NCI-H2029 treated with DMSO at 0.1 percent for 48 hours (cell line): ENCODE measurements around the gene SYT6.

Experiments used
- DNase-seq: peaks from one replicate; lab custom pipeline; 2025; lab: John Stamatoyannopoulos, UW

Gene SYT6

DNA sequence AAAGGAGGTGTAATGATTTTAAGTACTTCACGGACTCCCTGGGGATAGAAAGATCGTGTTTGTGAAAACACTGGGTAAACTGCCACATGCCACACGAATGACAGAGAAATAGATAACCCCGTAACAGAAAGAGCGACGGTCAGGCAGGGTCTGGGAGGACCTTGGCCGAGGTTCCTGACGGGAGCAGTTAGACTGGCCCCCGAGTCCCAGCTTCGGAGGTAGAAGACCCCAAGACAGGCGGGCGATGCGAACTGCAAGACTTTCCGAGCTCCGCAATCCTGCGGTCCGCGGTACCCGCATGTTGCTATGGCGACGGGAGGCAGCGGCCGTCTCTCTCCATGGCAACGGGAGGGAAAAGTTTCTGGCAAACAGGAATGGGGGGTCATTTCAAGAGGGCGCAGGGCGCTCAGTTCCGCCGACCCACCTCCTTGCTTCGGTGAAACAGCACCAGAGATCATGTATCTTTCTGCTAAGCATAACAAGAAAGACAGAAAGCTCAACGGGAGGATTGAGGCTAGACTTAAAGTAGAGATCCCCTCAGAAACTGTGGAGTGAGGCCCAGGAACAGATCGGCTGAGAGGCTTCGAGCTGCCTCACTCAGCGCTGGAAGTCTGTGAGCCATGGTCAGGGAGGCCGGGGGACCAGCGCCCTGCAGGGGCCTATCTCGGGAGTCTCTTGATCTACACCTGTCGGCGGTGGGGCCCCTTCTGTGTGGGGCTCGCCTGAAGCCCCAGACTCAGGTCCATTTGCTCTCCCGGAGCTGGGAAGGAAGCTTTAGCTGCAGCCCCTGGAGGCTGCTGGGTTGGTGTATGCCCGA lies 685 bp upstream of the SYT6 start:
- DNase-seq: no peak

DNA sequence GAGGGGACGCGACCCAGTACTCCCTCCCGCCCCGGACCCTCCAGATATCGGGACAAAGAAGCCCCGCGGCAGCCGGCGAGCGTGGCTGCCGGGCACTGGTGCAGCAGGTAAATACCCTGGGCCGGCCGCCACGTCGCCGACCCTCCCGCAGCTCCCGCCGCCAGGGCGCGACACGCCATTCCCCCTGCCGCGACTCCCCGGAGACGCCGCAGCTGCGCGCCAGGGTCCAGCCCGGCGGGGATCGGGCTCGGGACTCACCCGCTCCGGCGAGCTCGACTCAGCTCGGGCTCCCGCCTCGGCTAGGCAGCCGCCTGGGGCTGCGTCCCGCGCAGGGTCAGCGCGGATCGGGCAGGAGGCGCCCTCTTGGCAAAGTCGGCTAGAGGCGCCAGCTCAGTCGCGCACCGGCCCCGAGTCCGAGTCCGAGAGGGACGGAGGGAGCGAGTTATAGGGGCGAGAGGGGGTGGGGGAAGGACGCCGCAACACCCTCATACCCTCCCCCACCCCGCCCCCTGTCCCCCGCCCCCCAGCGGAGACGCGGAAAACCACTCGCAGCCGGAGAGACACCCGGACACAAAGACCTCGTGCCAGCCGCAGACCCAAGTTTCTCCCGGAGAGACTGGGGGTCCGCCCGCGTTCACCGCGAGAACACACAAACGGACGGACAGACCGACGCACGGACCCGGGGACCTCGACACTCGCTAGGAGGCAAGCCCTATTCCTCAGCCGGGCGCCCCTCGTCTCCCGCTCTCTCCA lies 985 bp downstream of the SYT6 start:
- DNase-seq: no peak

DNA sequence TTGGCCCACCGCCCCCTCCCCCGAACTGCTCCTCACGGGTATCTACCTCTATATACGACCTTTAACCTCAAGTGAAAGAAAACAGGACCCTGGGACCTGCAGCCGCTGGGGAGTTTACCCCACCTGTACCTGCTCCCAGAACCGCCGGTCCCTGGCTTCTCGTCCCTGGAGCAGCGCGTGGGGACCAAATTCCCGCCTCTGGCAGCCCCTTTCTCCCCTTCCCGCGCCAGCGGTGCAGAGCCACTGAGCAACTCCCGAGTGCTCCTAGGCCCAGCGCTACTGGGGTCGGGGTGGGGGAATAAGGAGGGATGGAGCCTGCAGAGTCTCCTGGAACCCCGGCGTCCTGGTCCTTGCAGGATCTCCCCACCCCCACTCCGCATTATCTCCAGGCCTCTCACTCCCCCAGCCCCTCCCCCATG lies 1.6 kb downstream of the SYT6 start:
- no peak for DNase-seq

DNA sequence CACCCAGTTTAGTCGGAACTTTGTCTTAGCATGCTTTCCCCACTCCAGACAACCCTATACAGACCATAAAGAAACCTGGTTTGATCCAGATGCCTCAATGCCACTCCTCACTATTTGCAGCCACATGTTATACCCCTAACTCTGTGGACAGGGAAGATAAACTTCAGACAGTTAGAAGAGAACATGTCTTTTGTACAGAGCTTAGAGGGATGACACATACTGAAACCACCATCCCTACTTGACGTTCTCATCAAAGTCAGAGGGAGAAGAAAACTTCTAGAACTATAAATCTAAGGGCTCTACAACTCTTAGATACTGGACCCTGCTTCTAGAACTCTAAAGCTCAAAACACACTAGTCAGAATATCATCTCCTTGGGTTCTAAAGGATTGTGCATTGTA lies 3.7 kb downstream of the SYT6 start:
- no peak for DNase-seq

DNA sequence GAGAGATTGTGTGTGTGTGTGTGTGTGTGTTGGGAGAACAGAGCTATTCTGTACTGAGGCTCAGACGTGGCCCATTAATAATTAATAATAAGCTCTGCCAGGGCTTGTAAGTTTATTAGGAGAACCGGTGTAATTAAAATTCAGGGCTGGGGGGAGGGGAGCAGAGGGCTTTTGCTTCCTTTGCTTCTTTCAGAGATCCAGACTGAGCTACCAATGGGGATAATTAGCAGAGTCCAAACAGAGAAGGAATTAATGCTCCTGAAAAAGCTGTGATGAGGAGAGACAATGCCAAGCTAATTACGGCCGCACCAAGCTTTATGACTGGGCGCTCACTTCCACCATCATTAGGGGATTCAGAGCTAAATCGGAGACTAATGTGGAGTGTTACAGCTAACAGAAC lies 4.5 kb downstream of the SYT6 start:
- no peak for DNase-seq

DNA sequence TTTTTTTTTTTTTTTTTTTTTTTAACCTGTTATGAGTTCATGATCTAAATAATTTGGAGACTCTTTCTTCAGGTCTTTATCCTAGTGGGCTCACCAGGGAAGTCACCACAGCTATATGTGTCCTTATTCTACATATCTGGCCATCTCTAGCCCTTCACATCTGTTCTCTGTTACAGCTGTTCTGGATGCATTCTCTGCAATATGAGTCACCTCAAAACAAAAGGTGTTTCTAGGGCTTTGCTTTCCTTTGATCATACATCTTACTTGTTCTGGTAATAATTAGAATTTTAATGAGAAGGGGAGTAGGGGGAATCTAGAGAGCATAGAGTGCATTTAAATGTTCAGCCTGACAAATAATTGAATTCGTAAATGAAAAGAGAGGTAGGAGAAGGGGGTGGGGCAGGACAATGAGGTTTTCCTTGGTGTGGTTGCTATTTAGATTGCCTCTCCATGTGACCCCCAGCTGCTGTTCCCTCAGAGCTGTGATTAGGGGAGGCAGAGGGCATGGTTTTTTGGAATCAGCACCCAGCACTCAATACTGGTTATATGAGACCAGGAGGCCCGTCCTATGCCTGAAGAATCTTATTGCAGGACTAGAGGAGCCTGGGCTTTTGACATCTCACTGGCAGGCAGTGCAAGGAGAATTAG lies 8.0 kb downstream of the SYT6 start:
- DNase-seq: no peak

DNA sequence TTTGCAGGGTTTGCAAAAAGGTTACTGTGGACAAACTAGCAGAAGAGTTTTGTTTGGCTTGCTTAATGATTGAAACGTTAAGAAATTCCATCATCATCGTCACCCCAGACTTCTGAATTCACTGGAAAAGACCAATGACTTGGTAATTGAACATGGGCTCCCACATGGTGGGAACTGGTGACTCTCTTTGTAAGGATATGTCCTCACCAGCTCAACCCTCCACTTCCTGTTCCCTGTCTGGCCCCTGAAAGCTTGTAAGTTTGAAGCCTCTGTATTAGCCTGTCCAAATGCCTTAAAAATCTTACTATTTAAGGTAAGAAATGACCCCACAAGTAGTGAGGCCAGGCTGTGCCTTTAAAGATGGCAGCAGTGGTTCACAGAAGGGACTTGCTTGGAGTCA lies 9.7 kb downstream of the SYT6 start:
- no peak for DNase-seq

DNA sequence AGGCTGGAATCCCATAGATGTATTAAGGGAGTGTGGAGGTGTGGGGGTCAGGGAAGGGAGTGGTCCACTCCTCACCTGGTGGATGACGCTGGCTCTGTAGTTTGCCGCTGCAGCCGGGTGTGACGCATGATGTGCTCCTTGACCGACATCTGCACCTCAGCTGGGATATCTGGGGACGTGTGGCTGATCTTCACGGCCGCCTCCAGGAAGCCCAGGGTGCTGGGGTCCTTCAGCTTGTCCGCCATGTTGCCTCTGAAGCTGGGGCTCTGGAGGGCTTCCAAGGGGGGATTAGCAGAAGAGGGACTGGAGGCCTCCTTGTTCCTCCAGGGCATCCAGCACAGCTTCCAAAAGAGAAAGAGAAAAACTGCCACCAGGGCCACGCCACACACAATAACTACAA lies 14.1 kb downstream of the SYT6 start:
- DNase-seq: no peak

DNA sequence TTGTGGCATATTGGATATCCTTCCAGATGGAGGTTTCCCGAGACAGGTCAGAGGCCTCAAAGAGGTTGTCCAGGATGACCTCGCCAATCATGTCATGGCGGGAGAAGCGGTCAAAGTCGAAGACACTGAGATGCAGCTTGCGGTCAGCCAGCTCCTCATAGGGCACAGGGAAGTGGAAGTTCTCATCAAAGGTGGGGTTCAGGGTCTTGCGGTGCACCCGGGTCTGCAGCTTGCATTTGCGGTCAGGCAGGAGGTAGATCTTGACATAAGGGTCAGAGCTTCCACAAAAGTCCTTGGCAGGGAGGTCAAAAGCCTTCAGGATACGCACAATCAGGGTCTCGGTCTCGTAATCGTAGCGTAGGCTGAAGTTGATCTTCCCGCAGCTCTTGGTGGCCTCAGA lies 16.2 kb downstream of the SYT6 start:
- DNase-seq: no peak

DNA sequence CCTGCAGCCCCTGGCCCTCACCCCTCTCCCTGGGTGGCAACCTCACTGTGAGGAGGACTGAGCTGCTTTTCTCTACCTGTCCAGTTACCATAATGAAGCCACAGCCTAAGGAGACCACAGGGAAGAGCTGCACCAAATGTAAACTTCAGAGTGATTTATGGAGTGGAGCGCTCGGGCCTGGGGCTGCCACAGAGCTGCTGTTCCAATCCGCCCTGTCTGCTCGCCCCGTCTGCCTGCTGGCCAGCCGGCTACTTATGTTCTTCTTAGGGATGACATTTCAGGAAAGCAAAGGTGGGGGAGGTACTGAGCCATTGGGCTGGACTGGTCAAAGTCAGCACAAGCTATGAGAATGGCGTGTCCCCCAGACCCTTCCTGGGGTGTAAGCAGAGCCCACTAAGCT lies 17.9 kb downstream of the SYT6 start:
- DNase-seq: no peak

DNA sequence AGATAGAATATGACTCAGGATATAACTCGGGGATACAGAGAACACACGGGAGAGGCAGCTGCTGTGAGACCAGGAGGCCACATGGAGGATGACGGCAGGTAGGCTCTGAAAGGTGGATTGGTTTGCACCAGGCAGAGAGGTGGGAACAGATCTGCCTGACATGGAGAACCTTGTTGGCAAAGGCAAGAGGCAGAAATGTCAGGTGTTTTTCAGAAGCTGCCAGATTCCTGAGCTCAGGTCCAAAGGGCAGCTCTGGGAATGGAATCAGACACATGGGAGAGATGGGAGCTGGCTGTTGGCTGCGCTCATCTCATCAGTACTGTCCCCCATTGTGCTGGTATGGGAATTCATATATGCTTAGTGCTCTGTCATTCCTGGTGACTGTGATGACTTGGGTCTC lies 19.2 kb downstream of the SYT6 start:
- no peak for DNase-seq

DNA sequence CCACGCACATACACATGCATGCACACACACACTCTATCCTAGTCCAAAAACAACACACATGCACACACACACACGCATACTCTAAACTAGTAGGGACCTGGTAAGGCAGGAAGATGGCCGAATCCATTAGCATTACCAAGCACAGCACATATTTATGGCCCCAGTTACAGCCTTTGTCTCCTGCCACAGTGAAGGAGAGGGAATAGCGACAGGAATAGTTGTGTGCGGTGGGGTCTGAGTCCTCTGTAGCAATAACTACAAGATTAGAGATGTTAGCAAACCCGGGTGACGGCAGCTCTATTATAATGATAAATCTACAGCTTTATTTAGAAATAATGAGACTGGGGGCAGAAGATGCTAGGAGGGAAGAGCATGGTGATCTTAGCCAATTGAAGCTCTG lies 20.5 kb downstream of the SYT6 start:
- no peak for DNase-seq

DNA sequence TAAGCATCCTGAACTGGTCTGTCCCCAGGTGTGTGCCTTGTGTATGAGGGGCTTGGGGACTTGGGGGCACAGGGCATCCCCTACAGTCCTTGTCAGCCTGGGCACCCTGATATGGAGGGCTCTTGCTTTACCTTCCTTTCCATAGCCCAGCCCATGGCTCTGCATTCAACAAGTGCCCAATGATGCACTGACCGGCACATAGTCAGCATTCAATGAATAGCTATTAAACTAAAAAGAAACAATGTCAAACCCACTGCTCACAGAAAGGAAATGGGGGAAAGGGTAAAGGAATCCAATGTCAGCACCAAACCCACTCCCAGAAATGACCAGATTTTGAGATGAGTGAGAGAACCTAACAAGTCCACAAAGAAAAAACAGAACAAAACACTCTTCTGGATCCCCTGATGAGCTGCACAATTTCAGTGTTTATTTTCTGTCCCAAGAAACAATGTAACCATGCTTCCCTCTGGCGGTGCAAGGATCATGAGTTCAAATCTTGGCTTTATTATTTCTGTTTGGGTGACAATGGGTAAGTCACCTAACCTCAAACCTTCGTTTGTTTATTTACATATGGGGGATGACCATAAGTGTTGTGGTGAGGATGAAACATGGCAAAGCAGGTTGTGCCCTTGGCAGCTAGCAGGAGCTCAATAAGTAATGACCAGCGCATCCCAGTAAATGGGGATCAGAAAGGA lies 22.0 kb downstream of the SYT6 start:
- no peak for DNase-seq

DNA sequence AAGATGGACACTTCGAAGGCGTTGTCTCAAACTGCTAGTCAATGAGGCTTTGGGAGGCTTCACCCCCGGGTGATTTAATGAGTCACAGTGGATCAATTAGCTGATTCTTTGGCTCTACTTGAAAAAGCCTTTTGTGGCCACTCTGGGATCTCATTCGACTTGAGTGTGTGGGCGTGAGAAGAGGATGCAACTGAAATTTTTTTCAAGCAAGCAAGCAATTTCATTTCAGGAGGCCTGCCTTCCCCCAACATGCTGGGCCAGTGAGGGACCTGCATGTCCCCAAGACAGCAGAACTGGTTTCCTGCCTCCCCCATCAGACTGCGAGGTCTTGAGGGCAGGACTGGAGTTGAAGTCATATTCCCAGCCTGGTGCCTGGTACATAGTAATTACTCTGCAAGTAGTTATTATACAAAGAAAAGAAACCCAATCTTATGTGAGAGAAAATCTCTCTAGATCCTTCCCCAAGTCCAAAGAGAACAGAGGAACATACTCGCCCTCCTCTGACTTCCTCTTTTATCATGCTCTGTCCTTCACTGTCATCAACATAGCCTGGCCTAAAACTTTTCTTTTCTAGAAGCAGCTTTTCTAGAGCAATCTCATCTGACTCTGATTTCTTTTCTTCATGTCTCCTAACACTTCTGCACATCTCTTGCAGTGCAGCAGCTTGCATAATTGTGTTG lies 22.7 kb downstream of the SYT6 start:
- DNase-seq: no peak

DNA sequence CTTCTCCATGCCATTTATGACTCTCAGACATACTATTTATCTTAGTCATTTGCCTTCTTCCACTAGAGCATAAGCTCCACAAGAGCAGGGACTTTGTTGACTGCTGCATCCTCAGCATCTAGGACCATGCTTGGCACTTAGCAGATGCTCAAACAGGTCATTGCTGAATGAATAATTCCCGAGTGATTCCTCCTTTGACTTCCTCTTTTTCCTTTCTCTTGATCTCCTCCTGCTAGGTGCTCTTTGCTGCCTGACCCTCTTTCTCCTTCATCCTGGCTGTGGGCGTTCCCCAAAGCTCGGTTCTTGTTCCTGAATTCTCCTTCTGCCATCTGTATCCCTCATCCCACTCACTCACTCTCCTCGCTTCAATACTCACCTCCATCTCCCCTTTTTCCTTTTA lies 23.5 kb downstream of the SYT6 start:
- no peak for DNase-seq

DNA sequence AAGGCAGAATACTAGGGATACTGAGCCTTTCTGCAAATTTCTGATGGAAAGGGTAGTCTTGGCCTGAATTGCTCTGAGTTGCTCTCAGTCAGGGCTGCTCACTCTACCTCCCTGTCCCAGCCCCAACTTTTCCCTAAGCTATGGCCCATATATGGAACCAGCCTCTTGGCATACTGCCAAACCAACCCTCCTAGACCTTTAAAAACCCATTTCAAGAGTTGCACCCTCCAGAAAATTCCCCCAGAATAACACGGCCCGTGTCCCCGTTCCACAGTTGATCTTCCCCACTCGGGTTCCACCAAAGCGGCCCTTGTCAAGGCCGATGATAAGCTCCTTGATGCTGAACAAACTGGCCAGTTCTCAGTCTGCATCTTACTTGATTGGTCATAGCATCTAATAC lies 25.4 kb downstream of the SYT6 start:
- no peak for DNase-seq

DNA sequence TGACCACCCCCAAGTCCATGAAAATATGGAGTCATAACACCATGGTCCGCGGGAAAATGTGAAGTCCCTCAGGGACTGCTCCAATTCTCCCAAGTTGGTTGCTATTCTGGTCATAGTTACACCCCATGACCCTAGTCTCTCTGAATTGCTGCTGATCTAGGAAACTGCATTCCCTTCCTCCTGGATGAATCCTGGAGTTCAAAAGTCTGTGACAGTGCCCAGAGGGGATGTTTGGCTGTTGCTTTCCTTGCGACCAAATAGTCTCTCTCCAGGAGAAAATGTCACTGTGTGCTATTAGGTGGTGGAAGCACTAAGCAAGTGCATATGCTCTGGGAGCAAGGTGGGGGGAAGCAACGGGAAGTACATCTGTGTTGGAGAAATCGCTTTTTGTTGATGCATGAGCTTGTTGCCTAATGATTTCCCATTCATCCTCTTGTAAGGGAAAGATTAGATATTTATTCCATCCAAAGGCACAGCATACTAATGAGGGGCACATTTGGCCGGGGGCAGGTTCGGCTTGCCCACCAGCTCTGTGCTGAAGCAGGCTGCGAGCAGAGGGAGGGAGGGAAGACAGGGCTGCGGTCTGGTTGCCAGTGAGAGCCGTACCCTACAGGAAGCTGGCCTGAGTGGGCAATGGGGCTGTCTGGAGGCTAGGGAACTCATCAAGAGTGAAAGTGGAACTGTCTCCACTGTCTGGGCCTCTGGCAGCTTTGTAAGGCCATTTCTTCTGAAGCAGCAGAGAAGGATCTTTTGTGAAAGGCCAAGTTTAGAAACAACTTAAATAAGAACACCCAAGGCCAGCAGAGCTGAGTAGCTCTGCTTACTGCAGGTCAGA lies 27.2 kb downstream of the SYT6 start:
- no peak for DNase-seq

DNA sequence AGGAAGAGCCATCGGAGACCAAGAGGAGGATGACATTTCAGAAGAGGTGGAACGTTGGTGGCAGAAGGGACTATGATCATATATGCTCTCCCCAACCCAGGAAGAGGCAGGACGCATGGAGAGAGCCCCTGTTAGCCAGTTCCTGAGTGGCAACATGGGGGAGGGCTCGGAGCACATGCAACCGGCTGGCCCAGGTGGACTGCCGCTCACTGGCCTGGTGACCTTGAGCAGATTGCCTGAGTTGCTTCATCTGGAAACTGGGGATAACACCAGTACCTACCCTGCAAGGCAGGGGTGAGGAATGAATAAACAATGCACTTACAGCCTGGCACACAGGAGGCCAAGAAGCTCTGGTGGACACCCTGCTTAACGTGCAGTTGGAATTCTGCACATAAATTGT lies 29.0 kb downstream of the SYT6 start:
- no peak for DNase-seq

DNA sequence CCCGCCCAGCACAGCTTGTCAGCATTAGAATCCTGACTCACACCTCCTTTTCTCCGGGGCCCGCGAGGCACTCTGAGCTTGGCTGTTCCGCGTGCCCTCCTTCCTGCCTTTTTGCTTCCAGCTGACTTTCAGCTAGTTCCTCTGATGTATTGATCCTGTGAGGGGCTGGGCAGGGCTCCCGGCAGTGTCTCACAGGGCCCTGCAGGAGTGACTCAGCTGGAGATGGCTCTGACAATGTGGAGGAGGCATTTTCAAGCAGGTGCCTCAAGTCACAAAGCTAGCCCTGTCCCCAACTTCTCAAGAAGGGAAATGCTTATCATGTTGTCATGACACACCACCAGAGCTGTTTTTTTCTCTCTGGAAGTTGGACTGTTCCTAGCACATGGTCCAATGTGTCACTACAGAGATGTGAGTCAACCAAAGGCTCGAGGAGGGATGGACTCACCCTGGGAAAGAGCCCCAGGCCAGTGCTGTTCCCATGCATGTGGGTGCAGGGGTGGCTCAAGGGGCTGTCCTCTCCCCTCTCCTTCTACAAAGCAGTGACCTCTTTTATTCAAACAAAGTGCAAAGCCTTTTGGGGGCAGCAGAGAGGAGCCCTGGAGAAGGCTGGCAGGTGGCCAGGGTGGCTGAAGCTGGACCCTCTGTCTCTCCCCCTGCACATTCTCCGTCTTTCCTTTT lies 30.6 kb downstream of the SYT6 start:
- no peak for DNase-seq

DNA sequence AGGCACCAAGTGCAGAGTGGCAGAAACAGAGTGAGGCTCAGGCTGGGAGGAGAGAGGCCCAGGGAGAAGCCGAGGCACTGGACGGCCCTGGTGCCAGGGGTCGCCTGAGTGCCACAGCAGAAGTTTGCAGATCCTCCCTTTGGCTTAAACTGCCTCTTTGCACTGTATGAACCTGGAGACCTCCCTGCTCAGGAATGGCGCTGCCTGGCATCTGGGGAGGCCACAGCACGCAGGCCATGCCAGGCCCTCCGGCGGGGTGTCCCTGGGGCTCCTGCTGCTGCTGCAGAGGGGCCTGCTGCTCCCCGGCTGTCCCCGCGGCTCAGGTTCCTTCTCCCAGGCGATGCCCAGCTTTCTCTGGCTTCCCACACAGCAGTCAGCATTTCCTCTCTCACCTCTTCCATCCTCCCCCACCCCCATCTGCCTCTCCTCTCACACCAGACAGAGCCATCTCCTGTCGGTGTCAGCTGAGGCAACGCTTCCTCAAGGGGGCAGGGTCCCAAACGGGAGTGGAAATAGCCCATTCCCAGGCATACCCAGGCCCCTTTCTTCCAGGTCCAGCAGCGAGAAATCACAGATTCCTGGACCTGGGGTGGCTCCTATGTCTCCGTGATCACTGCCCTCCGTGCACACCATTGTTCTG lies 35.2 kb downstream of the SYT6 start:
- DNase-seq: no peak
